ENCODE data around the gene ADGRD1.
"Not testable (repeated sequence)": the region's sequence is repeated elsewhere in the genome, so short reads cannot be mapped to it uniquely, and the experiment has no call there.

The ADGRD1 gene

DNA sequence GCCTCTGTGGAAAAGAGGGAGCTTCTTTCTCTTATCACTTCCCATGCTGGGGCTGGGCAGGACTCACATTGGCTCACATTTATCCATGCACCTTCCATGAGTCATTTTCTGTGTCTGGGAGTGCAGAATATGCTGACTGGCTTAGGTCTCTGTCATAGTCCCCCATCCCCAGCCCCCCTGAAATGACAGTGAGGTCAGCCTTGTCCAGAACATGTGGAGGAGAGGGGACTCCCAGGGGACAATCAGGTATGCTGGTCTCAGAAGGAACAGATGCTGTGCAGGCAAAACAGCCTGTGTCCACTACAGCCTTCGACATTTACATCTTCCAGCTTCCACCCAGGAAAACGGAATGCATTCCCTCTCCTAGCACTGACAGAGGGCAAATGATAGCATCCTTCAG lies 35.0 kb downstream of the ADGRD1 start:
- DNase-seq, result no peak

DNA sequence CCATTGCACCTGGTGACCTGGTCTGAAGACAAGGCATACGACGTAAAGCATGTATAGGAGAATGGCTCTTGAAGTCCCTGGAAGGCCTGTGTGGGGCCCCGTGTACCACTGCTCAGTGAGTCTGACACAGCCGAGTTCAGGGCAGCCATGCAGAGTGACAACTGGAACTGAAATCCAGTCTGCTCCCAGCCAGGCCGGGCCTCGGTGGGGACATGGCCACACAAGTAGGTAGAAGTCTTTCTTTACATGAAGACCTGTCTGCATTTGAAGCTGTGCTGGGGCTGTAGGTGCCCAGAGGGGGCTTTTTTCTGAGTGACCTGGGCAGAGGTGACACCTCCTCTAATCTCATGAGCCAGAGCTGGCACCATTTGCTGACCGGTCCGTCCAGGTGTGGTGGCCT lies 35.7 kb downstream of the ADGRD1 start:
- no peak for DNase-seq

DNA sequence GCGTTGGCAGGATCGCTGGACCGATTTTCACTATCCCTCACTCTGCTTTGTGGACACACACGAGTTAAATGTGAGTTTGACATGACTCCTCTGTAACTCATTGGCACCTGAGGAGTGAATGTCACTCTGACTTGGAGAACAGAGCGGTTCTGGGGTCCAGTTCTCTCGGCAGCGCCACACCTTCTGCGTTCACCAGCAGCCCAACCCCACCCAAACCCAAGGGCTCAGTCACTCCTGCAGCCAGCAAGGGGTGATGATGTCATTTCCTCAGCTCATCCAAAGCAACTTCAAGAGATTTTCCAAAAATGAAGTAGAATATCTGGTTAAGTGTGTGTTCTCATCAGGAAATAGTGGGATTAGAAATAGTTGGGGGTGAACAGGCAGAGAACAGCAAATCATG lies 36.3 kb downstream of the ADGRD1 start:
- no peak for DNase-seq

DNA sequence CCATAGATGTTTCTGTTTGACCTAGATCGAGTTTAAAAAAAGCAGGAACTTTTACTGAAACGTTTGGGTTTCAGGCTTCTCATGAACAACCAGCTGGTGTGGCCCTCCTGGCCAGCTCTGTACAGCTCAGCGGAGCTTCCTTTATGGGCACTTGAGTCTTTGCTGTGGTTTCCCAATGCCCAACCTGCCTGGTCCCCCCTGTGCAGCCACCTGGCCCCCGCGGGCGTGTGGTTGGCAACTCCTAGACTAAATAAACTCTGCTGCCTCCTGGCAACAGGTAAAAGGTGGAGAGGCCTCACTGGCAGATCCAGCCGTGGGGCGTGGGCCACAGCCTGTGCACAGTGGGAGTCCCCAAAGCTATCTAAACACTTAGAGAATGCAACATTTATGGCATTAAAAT lies 38.7 kb downstream of the ADGRD1 start:
- DNase-seq, result no peak

DNA sequence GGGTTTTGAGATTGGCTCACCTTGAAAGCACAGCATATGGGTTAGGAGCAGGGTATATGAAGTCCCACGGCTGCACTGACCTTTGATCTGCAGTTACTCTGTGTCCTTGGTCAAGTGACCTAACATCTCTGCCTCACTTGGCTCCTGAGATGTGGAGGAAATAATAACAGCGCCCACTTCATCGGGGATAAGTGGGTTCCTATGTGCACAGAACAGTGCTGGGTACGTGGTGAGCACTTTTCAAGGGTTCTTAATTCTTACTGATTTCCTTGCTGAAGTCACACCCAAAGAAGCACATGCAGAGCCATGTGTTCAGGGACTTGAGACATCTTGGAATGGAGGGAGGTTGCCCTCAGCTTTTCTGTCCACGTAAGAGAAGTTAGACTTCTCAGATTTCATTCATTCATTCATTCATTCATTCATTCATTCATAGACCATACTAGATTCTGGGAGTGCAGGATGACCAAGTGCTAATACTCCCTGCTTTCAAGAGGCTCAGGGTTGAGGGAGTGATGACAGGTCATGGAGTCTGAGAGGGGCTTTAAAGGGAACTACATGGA lies 39.4 kb downstream of the ADGRD1 start:
- no peak for DNase-seq

DNA sequence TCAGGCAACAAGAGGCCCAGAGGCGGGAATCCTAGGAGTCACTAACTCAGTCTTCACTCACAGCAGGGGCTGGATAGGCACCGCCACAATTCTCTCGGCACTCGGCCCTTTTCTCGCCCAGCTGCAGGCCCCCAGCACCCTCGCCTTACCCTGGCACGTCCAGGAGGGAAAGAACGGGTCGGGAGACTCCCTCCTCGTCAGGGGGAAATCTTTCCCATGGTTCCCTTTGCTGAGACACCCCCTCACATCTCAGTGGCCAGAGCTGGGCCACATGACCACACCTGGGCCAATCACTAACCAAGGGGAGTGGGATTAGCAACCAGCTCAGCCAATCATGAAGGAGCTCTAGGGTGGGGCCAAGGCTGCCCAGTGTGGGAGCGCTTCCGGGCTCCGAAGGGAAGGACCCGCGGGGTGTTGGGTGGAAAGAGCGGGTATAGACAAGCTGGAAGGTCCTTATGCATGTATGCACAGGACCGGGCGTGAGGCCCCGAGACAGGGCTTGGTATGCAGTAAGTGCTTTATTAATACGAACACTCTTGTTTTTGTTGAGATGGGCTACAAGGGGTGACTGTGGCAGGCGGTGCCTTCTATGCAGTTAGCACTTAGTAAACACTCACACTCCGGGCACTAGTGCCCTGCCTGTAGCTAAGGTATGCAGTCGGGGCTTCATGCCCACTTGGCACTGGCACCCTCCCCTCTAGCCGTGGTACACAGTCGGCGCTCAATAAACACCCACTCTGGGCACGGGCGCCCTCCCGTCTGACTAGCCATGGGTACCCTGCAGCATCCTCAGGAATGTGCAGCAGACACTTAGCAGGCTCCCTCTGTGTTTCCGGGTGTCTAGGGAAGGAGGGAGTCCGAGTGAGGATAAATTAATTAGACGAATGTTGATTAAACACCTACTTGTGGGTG lies 40.3 kb downstream of the ADGRD1 start:
- DNase-seq, result no peak

DNA sequence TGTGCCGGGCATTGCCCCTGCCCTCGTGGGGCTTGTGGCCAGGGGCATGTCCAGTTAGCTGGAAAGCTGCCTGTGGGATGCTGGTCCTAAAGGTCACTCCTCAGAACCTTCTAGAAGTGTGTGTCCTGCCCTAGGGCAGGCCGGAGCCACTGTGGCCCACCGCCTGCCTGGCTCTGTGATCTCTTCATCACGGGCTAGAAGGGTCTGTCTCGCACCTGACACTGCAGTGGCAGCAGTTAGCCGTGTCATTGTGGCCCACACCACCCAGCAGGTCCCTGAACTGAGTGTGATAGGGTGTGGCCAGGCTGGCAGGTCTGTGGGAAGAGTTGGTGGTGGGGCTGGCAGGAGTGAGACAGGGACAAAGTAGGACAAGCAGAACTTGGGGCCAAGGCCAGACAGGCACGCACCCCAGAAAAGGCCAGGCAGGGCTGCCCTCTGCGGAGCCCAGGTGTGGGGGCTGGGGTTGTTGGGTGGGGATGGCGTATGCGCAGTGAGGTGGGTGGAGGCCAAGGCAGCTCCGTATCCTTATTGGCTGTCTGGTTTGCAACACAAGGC lies 41.2 kb downstream of the ADGRD1 start:
- DNase-seq, result no peak

DNA sequence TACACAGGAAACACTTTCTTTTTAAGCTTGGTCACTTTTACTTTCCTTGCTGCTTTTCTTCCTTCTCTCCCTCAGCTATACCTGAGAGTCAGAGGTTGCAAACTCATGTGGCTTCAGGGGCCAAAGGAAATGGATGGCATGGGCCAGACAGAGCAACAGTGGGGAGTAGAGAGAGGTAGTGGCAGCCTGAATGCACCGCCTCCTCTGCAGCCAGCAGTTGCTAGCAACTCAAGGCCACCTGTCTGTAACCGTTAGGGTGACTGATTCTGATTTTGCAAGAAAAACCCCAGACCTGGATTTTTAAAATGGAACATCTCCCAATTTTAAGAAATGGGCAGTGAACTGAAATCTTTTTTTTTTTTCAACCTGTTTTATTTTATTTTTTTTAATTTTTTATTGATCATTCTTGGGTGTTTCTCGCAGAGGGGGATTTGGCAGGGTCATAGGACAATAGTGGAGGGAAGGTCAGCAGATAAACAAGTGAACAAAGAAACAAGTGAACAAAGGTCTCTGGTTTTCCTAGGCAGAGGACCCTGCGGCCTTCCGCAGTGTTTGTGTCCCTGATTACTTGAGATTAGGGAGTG lies 41.8 kb downstream of the ADGRD1 start:
- DNase-seq, result not testable (repeated sequence)

DNA sequence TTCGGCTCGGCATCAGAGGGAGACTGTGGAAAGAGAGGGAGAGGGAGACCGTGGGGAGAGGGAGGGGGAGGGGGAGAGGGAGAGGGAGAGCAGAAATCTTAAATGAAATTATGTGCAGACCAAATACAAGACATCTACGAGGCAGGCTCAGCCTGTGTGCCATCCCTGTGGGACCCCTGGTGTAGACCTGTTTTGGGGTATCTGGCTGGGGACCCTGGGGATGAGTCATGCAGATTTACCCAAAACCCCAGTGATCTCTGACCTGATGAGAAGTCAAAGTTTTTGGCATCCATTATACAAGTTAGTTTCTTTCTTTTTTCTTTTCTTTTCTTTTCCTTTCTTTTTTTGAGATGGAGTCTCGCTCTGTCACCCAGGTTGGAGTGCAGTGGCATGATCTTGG lies 44.4 kb downstream of the ADGRD1 start:
- DNase-seq, result no peak

DNA sequence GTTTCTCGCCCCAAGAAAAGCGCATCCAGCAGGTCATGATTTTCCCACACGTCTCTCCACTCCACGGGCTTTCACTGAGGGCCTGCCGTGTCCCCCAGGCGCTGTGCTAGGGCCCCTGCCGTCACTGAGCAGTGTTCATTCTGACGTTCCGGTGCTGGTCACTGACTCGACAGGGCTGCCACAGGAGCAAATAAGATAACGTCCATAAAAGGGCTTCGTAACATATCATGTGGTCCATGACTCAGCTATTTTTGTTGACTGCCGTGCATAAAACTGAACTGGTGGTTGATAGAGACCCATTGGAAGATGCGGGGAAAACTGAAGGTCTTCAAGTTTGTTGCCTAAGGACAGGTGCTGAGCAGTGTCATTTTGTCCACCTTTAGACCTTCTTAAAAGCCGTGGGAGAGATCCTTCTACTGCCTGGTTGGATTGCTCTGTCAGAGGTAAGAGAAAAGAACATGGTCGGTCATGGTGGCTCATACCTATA lies 46.3 kb downstream of the ADGRD1 start:
- DNase-seq, result peak; percentile 23

DNA sequence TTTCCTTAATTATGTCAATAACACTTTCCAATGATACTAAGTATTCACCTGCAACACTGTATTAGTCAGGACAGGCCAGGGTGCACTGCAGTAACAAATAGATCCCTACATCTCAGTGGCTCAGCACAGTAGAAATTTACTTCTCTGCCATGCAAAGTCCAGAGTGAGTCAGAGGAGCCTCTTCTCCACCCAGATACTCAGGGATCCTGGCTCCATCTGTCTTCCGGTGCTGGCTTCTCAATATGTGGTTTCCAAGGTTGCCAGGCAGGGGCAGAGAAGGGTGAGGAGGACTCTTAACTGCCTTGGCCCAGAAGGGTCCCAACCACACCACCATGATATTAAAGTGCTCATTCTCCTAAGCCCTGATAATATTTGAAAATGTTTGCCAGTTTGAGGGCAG lies 47.8 kb downstream of the ADGRD1 start:
- no peak for DNase-seq

DNA sequence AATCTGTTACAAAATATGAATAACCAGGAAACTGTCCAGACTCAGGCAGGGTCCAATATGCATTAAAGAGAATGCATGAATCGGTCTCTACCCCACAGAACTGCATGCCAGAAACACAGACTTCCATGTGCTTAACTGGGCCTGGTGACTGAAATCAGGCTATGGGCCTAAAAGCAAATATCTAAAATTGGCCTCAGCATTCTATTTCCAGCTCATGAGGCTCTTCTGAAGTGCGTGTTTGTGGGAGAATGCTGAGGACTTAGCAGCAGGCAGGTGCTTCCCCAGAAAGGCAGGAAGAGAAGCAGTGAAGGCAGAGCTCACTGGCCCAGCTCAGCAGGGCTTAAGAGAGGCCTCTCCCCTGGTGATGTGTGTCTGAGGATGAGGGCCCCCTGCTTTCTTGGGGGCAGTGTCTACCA lies 48.5 kb downstream of the ADGRD1 start:
- DNase-seq, result no peak

DNA sequence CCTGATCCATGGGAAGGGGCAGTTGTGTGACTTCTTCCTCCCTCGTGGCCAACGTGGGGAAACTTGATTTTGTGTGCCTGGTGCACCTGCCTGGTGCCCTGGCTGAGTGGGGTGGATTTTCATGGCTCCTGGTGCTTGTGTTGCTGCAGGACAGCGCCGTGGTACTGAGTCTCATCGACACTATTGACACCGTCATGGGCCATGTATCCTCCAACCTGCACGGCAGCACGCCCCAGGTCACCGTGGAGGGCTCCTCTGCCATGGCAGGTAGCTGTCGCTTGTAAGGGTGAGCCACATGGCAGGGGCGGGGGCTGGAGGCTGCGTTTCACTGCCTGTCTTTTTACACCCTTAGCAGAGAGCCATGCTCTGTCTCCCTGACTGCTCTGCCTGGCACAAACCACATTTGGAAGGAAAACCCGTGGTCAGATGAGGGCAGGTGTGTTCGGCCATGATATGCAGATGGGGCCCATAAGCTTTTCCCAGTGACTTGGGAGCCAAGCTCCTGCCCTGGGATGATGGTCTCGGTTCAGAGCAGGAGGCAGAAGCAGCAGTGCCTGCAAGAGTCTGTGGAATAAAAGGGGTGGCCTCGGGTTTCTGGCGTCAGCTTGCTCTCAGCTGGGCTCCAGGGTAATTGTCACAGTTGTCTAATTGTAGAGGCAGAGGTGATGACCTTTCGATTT lies 49.5 kb downstream of the ADGRD1 start:
- DNase-seq, result no peak

DNA sequence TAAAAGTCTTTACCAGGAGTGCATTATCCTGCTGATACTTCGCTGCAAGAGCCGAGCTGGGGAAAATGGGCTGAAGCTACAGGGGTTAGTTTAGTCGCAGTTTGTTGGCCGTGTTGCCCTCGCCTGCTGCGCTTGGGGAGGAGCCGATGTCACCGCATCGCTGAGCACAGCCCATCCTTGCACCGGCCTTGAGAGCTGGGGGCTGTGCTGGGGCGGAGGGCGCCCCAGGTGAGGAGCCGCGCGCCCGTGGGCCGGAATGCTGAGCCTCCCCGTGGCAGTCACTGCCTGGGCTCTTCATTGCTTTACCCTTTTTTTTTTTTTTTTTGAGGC lies 50.0 kb downstream of the ADGRD1 start:
- DNase-seq, result no peak

DNA sequence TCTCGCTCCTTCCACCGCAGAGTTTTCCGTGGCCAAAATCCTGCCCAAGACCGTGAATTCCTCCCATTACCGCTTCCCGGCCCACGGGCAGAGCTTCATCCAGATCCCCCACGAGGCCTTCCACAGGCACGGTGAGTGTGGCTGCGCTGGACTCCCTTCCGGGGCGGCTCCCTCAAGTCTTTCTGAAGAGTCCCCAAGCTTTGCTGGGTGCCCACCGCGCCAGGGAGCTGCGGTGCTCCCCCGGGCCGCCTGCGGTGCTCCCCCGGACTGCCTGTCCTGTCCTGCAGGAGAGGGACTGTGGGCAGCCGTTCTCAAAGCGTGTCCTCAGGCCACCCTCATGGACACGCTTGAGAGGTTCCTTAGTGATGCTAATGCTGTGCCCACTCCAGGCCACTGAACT lies 50.5 kb downstream of the ADGRD1 start:
- DNase-seq, result no peak

DNA sequence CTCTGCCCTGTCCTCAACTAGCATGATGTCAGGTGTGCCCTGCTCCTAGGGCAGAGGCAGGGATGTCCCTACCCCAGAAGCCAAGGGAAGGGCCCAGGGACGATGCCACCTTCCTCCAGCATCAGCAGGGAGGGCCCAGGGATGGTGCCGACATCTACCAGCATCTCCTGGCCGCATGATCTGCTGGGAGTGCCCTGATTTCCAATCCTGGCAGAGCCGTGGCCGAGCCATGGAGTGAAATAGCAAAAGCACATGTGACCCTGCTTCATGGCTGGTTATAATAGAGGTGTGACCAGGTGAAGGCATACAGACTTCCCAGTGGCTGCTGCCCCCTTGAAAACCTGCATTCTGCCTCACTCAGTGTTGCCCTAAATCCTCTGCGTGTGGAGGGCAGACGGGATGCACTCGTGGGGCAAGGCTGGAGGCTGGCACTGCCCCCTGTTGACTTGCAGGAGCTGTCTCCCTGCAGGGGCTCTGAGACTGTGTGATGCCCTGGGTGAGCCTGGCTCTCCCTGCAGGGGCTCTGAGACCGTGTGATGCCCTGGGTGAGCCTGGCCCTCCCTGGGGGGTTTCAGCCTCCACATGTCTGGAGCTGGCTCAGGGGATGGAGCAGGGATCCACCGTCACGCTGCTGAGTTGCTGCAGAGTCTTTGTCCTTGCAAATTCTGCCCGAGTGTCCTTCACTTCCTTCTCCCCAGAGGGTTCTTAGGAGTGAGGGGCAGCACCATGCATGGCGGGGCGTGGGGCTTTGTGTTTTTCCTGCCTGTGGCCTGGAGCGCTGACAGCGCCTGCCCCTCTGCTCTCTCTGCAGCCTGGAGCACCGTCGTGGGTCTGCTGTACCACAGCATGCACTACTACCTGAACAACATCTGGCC lies 51.7 kb downstream of the ADGRD1 start:
- no peak for DNase-seq

DNA sequence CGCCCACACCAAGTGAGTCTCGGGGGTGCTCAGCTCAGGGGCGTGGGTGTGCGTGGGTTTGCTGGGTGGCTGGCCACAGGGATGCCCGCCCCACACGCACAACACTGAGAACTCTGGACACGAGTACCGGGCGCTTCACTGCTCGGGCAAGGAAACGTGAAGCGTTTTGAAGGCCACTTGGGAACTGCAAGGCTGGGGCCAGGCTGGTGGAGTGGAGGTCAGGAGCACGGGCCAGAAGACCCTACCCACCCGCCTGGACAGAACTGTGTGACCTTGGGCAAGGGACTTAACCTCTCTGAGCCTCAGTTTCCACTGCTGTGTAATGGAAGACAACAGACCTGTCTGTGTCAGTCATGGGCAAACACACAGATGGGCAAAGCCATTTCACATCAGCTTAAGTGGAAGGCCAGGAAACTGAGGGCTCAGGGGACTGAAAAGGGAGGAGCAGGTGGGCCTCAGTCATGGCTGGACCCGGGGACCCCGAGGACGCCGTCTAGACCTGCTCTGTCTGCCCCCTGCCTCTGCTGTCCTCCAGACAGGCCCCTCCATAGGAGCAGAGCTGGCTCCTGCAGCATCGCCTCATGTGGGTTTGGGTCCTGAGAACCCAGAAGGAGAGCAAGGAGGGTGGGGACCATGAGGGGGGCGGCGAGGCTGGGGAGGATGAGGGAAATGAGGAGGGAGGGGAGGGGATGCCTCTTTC lies 52.5 kb downstream of the ADGRD1 start:
- no peak for DNase-seq

DNA sequence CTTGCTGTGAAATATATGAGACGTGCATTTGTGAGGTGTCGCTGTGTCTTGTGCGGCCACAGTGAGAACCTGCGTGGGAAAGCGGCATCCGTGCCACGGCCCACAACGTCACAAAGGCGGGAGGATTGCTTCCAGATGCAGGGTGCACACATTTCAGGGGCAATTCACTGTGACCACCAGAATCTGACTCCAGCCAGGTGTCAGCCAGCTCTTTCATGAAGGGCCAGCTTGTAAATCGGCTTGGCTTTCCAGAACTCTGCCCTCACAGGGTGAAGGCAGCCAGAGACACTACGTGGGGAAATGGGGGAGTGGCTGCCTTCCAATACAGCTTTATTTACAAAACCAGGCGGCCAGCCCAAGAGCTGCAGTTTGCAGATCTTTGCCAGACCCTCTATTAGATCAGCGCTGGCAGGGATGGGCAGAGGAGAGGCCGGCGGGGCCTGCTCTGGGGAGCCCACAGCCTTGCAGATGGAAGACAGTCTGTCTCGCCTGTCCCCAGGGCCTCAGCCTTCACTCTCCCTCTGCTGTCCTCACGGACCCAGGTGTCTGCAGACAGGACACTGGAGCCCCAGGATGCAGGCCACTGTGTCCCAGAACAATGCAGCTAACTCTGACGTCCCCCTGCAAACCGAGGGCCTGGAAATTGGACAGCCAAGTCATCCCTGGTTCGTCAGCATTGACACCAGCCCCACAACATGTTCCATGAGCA lies 53.5 kb downstream of the ADGRD1 start:
- no peak for DNase-seq

DNA sequence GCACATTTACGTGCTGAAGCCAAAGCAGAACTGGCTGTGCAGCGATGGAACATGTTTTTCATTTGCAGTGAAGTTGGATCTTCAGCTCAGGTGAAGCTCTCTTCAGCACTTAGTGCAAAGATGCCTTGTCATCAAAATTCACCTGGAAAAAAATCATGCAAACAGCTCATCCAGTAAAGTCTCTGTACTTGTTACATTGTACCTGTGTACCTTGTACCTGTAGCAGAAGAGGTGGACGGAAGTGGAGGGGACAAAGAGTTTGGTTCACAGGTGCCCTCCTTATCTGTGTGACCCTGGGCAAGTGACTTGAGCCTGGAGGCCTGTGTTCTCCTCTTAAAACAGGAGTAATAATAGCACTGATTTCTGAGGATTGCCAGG lies 54.0 kb downstream of the ADGRD1 start:
- no peak for DNase-seq

DNA sequence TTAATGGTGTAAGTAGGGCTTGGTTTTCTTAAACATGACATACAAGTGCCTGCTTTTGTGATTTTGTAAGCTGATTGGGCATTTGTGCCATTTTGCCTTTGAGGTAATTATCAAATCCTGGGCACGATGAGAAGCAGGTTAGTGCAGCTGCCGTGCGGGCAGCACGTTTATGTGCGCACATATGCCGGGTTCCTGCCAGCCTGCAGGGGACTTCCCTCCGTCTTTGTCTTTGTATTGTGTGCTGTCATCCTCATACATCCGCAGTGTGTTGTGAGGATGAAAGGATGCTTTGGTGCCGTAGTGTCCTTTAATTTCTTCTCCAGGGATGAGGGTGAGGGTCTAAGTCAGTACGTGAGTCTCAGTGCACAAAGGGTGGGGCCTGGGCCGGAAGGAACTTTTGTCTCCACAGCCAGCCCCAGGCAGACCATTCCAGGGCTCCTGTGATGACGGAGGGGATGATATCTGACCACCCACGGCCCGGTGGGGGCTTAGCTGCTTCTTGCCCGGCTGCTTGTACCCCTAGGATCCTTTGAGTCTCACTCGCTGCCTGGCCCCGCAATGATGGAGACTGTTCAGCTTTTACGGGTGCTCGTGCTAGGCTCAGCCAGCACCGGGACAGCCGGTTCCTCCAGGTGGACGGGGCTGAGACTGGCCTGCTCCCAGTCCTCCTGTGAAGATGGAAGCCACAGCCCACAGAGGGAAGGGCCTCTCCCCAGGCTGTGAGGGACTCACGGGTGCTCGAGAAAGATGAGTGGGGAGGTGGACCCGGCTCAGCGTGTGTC lies 54.6 kb downstream of the ADGRD1 start:
- DNase-seq, result no peak

Data from hematopoietic multipotent progenitor cell treated with erythropoietin and hydrocortisone succinate and interleukin-3 and kit ligand, for 8 days (in vitro differentiated cells).